Stromal cell of bone marrow (primary cell): ENCODE measurements around the gene FSTL4.

Source experiments
- DNase-seq: peaks from one replicate; pipeline ENCODE4 v3.0.0-alpha.2; 2012; ENCODE audit warnings: low read depth

The FSTL4 gene

DNA sequence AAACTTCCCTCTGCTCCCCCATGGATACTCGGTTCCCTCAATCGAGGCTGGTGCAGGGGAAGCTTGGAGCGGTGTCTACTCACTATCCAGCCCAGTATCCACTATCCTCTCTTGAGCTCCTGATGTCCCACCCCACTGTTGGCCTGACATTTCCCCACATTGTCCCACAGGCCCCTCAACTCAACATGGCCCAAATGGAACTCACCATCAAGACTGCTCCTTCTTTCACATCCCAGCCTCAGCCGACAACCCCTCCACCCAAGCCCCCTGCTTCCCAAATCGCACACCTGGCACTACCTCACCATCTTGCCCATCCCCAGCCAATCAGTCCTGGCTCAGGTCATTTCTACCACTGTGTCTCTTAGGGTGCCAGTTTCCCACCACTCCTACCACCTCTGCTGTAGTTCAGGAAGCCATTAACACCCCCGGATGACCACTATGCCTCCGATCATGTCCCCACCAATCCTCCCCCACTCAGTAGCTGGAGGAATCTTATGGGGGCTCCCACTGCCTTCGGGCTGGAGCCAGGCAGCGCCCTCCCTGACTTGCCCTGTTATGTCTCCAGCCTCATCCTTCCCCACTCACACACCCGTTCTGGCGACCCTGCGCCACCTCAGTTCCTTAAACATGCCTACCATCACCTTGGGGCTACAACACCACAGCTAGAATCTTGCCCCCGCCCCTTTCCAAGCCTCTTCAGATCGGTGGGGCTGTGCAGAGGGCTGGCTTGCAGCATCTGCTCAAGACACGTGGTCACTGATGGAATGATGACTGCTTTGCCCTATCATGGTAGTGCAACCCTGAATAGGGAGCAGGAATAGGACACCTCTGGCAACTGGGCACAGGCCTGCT, 273.6 kb downstream of the FSTL4 start:
- DNase-seq, result no peak

DNA sequence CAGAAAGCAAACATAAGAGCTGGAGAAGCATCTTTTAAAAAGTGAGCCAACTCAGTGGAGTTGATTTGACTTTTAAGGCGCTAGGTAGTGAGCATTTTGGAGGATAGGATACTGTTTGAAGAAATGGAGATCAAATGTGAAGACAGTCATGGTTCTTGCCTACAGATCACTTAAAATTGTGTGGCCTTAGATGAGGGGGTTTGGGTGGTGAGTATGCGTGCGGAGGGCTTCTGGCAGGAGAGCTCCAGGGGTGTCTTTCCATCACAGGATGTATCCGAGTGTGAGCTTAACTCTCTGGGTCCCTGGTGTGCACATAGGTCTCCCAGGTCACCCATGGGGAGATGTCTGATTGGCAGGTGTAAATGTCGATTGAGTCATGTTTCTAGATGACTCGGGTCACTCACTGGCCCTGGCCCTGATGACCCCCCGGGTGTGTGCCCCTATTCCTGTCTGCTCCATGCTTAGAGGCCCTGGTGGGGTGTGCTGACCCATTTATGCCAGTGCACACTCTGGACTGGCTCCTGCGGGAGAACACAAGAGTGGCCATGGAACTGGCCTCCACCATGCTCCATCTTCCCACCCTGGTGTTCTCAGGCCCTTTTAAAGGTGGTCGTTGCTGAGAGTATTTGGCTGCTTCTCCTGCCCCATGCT, 274.4 kb downstream of the FSTL4 start:
- no peak for DNase-seq

DNA sequence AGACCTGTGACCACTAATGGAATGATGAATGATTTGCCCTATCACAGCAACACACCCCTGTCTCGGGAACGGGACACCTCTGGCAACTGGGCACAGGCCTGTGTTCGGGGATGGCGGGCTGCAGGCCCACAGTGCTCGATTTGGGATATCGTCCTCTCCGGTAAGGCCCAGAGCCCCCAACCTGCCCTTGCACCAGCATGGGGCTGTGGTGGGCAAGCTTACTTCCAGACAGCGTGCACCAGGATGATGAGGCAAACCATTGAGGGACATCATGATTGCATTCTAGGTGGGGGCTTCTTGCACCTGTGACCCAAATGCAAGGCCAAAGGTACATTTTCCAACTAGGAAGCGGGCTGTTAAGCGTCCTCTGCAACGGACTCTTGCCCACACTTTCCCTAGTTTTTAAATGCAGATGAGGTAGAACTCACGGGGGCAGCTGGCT, 275.4 kb downstream of the FSTL4 start:
- no peak for DNase-seq

DNA sequence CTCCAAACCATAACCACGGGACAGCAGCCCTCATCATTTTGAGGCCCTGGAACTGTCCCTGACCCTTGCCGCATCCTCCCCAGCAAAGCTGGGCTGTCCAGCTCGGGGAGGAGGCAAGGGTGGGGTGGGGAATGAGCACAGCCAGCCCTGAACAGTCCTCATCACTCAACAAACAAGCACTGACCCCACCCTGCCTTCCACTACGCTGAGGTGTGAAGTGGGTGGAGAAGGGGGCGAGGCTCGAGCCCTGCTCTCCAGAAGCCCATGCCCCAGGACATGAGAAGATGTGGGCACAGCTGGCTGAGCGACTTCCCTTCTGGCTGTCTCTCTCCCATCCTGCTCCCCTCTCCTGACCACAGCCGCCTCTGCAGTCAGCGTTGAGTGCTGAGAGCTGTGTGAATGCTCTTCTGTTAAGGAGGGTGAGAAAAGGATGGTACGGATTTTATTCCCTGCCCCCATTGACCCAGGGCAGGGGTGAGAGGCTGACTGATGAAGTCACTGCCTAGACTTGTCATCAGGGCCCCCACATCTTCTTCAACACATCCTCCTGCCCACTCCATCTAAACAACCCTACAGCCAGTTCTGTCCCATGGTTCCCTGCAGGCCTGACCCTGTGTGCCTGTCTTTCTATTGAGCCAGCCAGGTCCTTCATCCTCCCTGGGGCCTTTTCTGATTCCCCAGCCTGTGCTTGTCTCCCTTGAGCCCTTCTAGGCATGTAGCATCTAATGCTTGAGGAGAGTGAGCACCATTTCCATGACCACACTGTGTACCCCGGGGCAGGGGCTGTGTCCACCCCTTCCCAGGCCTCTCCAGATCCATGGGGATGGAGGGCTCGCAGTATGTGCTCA, 276.0 kb downstream of the FSTL4 start:
- no peak for DNase-seq

DNA sequence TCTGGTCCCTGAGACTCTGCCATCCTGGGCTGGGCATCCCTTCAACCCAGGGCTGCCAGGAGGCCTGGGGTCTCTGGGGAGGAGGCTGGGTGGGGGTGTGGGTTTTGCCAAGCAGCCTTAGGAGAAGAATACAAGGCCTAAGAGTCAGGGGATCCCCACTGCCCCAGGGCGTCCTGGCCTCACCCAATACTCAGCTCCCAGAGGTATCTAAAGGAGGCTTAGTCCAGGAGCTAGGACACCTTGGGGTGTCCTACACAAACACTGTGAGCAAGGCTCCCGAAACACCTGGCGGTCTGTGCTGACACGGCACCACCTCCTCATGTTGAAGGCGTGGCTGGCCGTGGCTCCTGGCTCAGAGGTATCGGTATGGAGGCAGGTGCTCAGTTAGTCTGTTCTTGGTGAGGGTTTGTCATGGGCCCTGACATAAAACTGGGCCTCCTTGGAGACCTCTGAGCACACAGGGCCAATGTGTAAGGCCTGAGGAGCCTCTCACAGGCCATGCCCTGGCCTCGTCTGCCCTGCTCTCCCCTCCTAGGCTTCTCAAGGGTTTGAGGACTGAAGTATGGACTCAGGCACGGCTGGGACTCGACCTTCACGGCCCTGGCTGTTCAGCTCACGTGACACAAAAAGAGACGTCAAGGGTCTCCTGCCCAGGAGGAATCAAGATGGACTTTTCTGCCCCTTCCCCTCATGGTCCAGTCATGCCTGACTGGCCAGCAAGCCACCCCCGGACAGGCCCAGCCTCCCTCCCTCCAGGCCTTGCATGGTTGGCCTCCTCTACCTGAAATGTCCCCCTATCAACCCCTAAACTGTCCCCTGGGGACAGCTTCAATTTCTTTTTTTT, 277.3 kb downstream of the FSTL4 start:
- DNase-seq, result no peak

DNA sequence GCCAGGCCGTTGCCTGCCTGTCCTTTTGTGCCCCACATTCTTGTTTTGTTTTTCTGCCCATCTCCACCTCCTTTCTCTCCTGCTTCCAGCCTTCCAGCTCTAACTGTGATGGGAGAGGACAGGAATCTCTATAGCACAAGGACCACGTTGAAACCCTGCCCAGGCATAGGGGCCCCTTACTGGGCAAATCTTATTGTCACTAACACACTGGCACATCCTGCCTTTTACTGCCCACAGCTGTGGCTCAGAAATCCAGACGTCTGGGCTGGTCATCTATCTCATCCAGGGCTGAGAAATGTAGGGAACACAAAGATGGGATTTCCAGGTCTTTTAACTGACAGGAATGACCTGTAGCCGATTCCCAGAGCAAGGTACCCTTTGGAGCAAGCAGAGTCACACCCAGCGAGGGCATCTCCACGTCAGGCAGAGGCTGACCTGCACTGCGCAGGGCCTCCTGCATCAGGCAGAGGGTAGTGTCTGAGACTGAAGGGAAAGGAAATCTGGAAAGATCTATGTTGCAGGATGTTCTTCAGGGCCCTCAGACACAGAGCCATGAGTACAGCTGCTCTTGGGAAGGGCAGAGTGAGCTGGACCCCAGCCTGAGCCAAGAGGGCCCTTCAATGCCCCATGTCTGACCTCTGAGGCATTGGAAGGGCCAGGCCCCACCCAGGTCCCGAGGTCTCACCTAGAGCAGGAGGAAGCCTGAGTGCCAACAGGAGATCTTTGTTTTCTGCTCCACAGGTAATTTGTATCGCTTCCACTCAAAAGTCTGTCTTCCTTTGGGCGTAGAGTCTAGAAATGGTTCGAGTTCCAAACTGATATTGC, 278.8 kb downstream of the FSTL4 start:
- no peak for DNase-seq

DNA sequence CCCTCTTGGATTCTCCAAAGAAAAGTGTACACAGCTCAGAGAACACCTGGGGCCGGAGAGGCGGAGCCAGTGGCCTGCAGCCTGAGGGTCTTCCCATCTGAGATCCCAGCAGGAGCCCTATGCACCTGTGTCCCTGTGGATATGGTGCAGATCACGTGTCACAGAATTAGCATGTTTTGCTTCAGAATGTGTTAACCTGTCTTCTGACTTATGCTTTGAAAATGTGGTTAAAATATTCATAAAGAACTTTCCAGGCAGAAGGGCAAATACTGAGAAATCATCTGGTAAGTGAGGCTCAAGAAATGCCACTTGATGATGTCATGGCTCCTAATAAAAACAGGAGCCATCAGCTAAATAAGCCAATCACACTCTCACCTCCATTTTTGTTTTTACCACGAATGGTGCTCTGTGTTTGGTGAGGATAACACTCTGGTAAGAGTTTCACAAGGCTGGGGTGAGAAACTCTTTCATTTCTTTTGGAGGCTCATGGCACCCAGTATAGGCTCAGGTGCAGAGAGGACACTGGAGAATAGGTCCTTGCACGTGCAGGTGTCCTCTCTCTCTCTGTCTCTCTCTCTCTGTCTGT, 279.8 kb downstream of the FSTL4 start:
- DNase-seq, result no peak

DNA sequence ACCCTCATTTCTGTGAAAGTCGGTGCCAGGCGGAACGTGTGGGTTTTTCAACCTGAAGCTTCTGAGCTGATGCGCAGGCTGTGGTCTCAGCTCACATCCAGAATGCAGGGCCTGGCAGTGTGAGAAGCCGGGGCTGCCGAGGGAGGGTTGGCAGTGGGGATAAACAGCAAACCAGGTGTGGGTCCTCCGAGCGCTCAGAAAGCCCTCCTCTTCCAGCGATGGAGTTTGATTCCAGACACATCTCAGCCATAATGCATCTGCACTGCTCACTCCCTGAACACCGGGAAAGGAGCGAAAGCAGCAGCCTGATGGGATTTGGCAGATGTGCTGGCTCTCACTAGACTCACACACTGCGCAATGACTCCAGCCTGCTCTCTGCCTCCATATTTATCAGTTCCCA, 280.4 kb downstream of the FSTL4 start:
- DNase-seq, result no peak

DNA sequence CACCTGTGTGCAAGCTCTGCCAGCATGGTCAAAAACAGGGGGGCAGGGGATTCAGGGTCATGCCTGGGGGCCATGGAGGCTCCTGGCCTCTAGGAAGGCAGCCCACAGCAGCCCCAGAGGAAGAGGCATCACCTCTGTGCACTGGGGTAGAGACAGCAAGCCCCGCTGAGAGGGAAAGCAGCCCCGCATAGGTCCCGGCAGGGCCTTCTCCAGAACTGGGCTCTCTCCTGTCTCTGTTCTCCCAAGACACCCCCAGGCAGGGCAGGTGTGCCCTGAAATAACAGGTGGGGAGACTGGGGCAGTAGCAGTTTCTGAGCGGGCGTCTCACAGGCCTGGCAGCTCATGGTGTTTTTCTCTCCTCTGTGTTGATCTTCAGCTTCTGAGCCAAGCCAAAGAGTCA, 281.4 kb downstream of the FSTL4 start:
- DNase-seq, result no peak

DNA sequence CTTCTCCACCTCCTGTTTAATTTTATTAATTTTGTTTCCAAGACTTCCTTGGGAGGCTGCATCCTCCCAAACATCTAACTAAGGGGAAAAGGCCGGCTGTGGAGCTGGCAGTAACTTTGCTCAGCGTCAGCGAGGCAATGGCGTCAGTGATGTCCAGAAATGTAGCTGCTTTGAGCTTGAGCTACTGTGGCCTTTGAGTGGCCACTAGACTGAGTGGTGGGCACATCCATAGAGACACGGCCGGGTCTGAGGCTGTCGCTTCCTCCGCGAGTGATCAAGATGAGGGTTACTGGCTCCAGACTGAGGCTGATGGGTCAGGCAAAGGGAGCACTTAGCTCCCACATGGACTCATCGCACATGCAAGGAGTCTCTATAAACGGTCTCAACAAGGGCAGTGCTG, 283.5 kb downstream of the FSTL4 start:
- DNase-seq, result no peak

DNA sequence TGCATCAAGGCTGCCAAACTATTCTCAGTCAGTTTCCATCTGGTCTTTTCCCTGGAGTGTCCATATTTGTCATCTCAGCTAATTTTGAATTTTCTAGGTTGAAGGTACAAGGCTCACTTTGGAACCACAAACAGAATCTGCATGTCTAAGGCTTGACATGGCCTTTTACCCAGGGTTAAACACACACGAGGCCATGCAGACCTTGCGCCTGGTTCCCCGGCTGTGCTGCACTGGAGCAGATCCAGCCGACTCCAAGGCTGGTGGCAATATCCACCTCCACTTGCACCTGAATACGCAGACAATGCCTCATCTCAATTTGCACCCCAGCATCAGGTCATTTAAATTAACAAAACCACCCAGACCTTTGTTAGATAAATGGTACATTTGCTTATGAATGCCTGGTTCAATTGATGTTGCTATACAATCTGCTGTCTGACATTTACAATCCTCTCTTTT, 284.4 kb downstream of the FSTL4 start:
- no peak for DNase-seq

DNA sequence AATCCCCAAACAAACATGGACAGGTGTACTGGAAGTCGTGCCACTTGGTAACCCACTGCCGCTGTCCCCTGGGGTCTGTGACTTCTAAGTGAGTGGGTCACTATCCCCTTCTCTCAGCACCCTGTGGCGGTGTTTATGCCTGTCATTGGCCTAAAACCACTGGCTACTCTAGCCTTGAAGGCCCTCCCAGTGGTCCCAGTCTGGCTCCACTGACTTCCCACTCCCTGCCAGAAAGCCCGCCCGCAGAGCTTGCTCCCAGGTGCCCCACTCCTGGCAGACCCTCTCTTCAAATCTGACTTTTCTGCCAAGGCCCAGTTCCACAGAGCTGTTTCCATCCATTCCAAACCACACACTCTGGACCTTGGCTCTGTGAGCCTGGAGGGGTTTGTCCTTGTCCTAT, 286.0 kb downstream of the FSTL4 start:
- no peak for DNase-seq

DNA sequence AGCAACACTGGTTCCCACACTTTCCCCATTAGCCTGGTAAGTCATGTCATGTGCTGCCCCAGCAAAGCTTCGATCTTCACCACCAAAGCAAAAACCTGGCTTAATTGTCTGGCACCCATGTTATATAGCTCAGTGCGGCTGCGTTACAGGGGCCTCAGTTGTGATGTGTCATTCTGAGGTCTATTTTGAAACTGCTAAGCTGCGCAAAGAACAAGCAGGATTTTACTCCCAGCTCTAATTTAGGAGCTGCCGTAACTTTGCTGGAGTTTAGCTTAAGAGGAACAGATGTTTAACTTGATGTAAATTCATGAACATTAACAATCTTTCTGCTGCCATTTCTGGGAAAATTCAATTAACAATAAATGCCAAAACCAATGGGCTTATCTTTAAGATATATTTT, 286.5 kb downstream of the FSTL4 start:
- no peak for DNase-seq

DNA sequence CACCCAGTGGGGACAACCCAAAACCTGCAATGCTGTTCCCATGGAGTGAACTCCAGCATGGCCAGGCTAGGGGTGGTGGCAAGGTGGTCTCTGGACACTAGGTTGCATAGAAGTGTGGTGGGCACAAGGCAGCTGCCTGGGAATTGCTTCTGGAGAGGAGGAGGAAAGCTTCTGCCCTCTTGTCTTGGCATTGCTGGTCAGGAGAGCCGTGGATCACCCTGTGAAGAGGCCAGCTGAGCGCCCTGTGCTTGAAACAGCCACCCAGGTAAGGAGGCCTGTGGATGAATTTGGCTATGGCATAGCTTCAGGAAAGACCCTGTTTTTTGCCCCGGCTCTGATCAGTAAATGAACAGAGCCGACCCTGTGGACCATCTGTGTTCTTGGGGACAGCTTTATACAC, 287.4 kb downstream of the FSTL4 start:
- DNase-seq, result no peak

DNA sequence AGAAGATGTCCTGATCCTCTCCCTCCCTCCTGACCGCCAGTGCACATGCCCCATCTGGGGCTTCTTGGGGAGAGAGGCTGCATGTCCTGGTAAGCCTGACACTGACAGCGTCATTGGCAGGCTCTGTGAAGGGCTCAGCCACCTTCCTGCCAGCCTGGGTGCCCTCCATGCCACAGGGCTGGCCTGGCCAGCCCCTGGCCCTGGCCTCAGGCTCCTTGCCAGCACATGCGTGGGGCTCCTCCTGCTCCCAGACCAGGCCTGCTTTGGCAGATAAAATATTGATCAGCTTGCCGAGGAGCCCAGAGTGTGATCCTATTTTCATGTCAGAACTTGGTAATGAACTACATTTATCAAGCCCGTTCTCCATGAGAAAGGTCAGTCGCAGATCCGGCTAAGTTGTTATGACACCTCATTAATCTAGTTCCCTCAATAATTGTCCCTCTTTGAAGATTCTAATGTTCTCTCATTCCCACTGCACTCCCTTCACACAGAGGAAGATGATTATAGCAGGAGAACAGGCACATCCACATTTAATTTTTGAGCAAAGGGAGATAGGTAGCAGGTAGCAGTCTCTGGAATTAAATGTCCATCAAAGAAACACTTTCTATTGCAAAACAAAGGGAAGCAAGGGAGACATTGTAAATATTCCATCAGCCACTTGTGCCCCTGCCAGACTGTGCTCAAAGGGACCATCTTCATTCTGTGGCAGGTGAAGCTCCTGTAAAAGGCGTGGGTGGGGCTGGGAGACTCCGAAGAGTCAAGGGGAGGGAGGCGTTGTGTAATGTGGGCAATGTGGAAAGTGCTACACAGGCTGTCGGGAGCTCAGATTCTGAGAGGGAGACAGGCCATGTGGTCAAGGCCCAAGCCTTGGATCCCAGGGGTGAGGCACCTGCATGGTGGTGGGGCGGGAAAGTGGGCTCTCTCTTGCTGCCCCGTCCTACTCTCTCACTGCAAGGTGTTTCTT, 288.6 kb downstream of the FSTL4 start:
- no peak for DNase-seq

DNA sequence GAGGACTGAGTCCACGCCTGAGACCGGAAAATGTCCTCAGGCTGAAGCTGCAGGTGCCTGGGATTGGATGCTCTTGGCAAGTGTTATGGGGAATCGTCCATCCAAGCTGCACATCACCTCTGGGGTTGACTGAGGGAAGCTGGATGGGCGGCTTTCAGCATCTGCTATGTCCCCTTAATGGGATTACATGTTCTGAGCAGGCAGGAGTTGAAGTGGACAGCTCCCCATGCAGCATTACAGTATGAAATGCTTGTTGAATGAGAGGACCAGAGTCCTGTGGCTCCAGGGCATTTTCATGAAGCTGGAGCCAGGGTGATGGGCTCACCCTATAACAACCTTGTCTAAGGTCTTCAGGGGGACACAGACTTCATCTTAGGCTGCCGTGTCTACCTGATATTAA, 289.6 kb downstream of the FSTL4 start:
- DNase-seq, result no peak

DNA sequence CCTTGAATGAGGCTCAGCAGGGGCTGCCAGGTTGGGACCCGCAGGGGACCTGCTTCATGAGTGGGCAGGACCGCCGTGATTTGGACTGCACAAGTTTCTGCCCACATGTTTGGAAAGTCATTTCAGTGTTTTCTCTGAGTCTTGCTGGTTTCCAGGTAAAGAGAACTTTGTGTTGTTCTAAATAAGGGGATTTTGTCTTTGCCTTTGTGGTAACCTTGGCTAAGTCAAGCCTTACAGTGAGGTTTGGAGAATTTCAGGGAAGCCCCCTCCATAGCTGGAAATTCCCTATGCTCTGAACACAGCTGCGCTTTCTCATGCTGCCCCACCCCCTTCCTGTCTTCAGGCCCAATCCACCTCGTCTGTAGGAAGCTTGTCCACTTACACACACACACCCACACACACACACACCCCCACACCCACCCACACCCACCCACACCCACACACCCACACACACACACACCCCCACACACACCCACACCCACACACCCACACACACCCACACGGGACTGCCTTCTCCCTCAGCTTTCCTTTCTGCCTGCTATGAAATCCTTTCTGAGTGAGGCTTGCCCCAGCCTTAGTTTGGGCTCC, 290.4 kb downstream of the FSTL4 start:
- DNase-seq, result no peak

DNA sequence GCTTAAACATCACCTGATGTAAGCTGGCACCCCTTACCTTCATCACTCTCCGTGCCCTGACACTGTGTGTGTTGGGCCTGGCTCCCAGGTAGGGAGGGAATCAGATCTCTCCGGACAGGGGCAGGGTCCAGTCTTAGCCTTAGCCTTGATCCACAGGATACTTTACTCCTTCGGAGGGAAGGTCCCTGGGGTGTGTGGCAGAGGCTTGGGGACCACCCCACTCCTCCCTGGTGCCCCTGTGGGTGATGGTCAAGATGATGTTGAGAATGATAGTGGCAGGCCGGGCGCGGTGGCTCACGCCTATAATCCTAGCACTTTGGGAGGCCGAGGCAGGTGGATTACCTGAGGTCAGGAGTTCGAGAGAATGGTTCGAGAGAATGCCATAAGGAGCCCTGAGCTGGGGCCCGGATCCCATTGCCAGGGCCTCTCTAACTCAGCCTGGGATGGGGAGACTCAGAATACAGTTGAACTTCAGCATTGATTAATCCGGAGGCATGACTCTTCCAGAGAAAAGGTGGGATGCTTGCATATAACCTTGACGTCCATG, 291.0 kb downstream of the FSTL4 start:
- DNase-seq, result no peak
